ENCODE results near the gene SEC14L6.

DNA sequence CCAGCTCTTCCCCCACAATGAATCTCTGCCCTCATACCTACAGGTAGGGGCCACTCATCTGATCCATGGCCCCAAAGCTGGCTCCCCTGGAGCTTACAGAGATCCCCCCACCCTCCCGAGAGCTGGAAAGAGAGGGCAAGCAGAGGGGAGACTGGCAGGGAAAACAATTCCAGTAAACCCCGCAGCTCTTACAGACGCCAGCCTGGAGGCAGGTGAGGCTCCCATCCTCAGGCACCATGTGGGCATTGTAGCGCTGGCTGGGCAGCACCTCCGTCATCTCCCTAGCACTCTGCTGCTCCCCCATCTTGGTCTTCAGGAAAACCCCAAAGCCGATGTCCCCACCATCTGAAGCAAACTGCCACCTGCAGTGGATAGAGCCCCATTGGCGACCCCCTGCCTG is 55.2 kb downstream of the SEC14L6 start:
- TF ChIP-seq, protein P1, sequence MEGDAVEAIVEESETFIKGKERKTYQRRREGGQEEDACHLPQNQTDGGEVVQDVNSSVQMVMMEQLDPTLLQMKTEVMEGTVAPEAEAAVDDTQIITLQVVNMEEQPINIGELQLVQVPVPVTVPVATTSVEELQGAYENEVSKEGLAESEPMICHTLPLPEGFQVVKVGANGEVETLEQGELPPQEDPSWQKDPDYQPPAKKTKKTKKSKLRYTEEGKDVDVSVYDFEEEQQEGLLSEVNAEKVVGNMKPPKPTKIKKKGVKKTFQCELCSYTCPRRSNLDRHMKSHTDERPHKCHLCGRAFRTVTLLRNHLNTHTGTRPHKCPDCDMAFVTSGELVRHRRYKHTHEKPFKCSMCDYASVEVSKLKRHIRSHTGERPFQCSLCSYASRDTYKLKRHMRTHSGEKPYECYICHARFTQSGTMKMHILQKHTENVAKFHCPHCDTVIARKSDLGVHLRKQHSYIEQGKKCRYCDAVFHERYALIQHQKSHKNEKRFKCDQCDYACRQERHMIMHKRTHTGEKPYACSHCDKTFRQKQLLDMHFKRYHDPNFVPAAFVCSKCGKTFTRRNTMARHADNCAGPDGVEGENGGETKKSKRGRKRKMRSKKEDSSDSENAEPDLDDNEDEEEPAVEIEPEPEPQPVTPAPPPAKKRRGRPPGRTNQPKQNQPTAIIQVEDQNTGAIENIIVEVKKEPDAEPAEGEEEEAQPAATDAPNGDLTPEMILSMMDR (IDR thresholded peaks at IDR 0.05), result no peak
- no peak for TF ChIP-seq POLR2A (IDR thresholded peaks at IDR 0.05)
- TF ChIP-seq EP300 (IDR thresholded peaks at IDR 0.05), result no peak

Measured in suprapubic skin (tissue), 3 donors.